Suprapubic skin (tissue), 4 donors: Measurements from ENCODE around the gene MCCC2. TPM values are rescaled to one million over a fixed set of nuclear protein-coding genes. Genes with fewer than 3 reads are reported as not detected.
"Not testable (repeated sequence)": the region's sequence is repeated elsewhere in the genome, so short reads cannot be mapped to it uniquely, and the experiment has no call there.

Source experiments
- DNase-seq, 2 donors: peaks; one replicate each; pipeline ENCODE4 v3.0.0-alpha.2; 2019; ENCODE audit warnings: low spot score in 2 of 2
- H3K27ac ChIP-seq: fragments of 200-600 bp; sonication (generic); one replicate; pipeline ENCODE4 v1.5.1; 2019
- H3K27me3 ChIP-seq: fragments of 200-600 bp; sonication (generic); one replicate; pipeline ENCODE4 v1.5.1; 2019
- H3K36me3 ChIP-seq: fragments of 200-600 bp; sonication (generic); one replicate; pipeline ENCODE4 v1.5.1; 2019
- H3K4me1 ChIP-seq: fragments of 200-600 bp; sonication (generic); one replicate; pipeline ENCODE4 v1.5.1; 2019
- H3K4me3 ChIP-seq: fragments of 200-600 bp; sonication (generic); one replicate; pipeline ENCODE4 v1.5.1; 2019; ENCODE audit warnings: mild to moderate bottlenecking
- H3K9me3 ChIP-seq: fragments of 200-600 bp; sonication (generic); one replicate; pipeline ENCODE4 v1.5.1; 2019
- CTCF ChIP-seq, 2 donors: fragments of 200-600 bp in 1 of 2; fragments of 450-650 bp in 1 of 2; sonication (generic) in 1 of 2; IDR thresholded peaks; one replicate each; pipeline ENCODE4 v1.5.1; 2016 to 2019; ENCODE audit warnings: antibody characterized with exemption in 2 of 2, mild to moderate bottlenecking in 1 of 2, moderate library complexity in 1 of 2
- EP300 ChIP-seq: sonication (generic); formaldehyde crosslinking; IDR thresholded peaks from one replicate; pipeline ENCODE4 v1.6.1; 2017; ENCODE audit warnings: antibody characterized with exemption
- POLR2A ChIP-seq, 2 donors: fragments of 450-650 bp; IDR thresholded peaks; one replicate each; pipeline ENCODE4 v1.6.1; 2017; ENCODE audit warnings: antibody characterized with exemption in 2 of 2, mild to moderate bottlenecking in 2 of 2, moderate library complexity in 2 of 2
- POLR2AphosphoS5 ChIP-seq, 3 donors: sonication (generic); formaldehyde crosslinking; IDR thresholded peaks; one replicate each; pipeline ENCODE4 v1.6.1; 2017; ENCODE audit warnings: antibody characterized with exemption in 3 of 3
- whole genome bisulfite sequencing: methylation state at CpG from one replicate; pipeline ENCODE4 v1.1.5; 2018; 5-methylcytosine and 5-hydroxymethylcytosine counted together
- total RNA-seq, 4 donors: library from RNA; depleted of rRNA; stranded (reverse); fragments of >200 nt; gene quantifications; one replicate each; pipeline ENCODE4 v1.1.0, GENCODE V29; 2016

MCCC2 gene
- total RNA-seq, 4 donors from 2014 or later: 21.4 to 50.0 (median 35.8) TPM

- DNase-seq: no peak
- H3K4me1 ChIP-seq: peaks cover 32% of the 10 kb centered on the region
- no peak overlapping the region for H3K27ac ChIP-seq
- TF ChIP-seq POLR2A (IDR thresholded peaks at IDR 0.05) (no peak), CTCF (IDR thresholded peaks at IDR 0.05) (no peak), EP300 (no peak), POLR2AphosphoS5 (IDR thresholded peaks at IDR 0.05) (no peak)
- peaks cover 4% of the 10 kb centered on the region for H3K36me3 ChIP-seq
- no peaks in the 10 kb centered on the region for H3K9me3 ChIP-seq
- H3K4me3 ChIP-seq: no peak overlapping the region
- no peaks in the 10 kb centered on the region for H3K27me3 ChIP-seq
These were observed 4.0 kb downstream of the MCCC2 start for GRCh38 chr5:71591100-71591499.

GRCh38 chr5:71596169-71596568, 9.0 kb downstream of the MCCC2 start:
- no peak overlapping the region for H3K4me3 ChIP-seq
- H3K9me3 ChIP-seq: no peaks in the 10 kb centered on the region
- WGBS: 94% methylated on average over 4 of the region's 4 CpGs
- H3K27me3 ChIP-seq: no peaks in the 10 kb centered on the region
- no peak for TF ChIP-seq CTCF (IDR thresholded peaks at IDR 0.05)
- no peak for TF ChIP-seq EP300
- no peak for TF ChIP-seq POLR2A (IDR thresholded peaks at IDR 0.05)
- TF ChIP-seq POLR2AphosphoS5 (IDR thresholded peaks at IDR 0.05): no peak
- peaks cover 37% of the 10 kb centered on the region for H3K36me3 ChIP-seq
- H3K4me1 ChIP-seq: peaks cover 10% of the 10 kb centered on the region
- H3K27ac ChIP-seq: no peak overlapping the region
- no peak for DNase-seq

GRCh38 chr5:71597001-71597400, 9.9 kb downstream of the MCCC2 start:
- H3K9me3 ChIP-seq: no peaks in the 10 kb centered on the region
- no peak for DNase-seq
- peaks cover 37% of the 10 kb centered on the region for H3K36me3 ChIP-seq
- H3K27ac ChIP-seq: no peak overlapping the region
- no peaks in the 10 kb centered on the region for H3K27me3 ChIP-seq
- no peak overlapping the region for H3K4me3 ChIP-seq
- H3K4me1 ChIP-seq: peaks cover 19% of the 10 kb centered on the region
- no peak for TF ChIP-seq POLR2A (IDR thresholded peaks at IDR 0.05)
- no peak for TF ChIP-seq POLR2AphosphoS5 (IDR thresholded peaks at IDR 0.05)
- TF ChIP-seq EP300: no peak
- TF ChIP-seq CTCF (IDR thresholded peaks at IDR 0.05): no peak
- WGBS: 100% methylated on average over 1 of the region's 1 CpG

- Histone ChIP-seq H3K4me3 (no peak overlapping the region), H3K27ac (peak overlapping the region; percentile 41), H3K27me3 (no peaks in the 10 kb centered on the region), H3K9me3 (no peaks in the 10 kb centered on the region), H3K36me3 (peaks cover 51% of the 10 kb centered on the region), H3K4me1 (peaks cover 23% of the 10 kb centered on the region)
- WGBS: 91% methylated on average over 1 of the region's 1 CpG
- DNase-seq: no peak
- TF ChIP-seq CTCF (IDR thresholded peaks at IDR 0.05) (no peak), EP300 (no peak)
These were observed 13.6 kb downstream of the MCCC2 start for GRCh38 chr5:71600783-71601182.

- Histone ChIP-seq H3K27me3 (no peaks in the 10 kb centered on the region), H3K27ac (peak overlapping the region; percentile 41), H3K4me1 (peaks cover 23% of the 10 kb centered on the region), H3K9me3 (no peaks in the 10 kb centered on the region), H3K36me3 (peaks cover 47% of the 10 kb centered on the region), H3K4me3 (no peak overlapping the region)
- DNase-seq: no peak
- TF ChIP-seq CTCF (IDR thresholded peaks at IDR 0.05) (peak; percentile 20 to 71), POLR2A (IDR thresholded peaks at IDR 0.05) (no peak)
- WGBS: 41% methylated on average over 6 of the region's 6 CpGs
These were observed 14.3 kb downstream of the MCCC2 start for GRCh38 chr5:71601222-71602026.

GRCh38 chr5:71609916-71610315, 22.8 kb downstream of the MCCC2 start:
- WGBS: 91% methylated on average over 15 of the region's 16 CpGs
- not testable (repeated sequence) for H3K27ac ChIP-seq, H3K27me3 ChIP-seq, H3K9me3 ChIP-seq, H3K4me1 ChIP-seq, H3K4me3 ChIP-seq, DNase-seq
- H3K36me3 ChIP-seq: peaks cover 22% of the 10 kb centered on the region
